HCT116 (cell line): ENCODE measurements around the gene KCNG1. TPM values are rescaled to one million over a fixed set of nuclear protein-coding genes. Genes with fewer than 3 reads are reported as not detected.

Experiments used
- ATAC-seq: fragments of 200-7000 bp; cut with Tn5 transposase; 2 replicates; pipeline ENCODE4 v1.9.1; 2020; ENCODE audit warnings: mild to moderate bottlenecking, moderate library complexity
- BruUV-seq: library from RNA; stranded (reverse); fragments of 400-500 nt; replicated peaks from 2 replicates; lab custom pipeline; 2021; lab: Mats Ljungman, UMichigan
- CTCF ChIA-PET: fragments of 300-600 bp; sonication (Branson Sonifier 250); formaldehyde crosslinking; loops from one replicate; lab custom pipeline; 2021; ENCODE audit warnings: antibody characterized with exemption; lab: Charles Lee
- POLR2A ChIA-PET: fragments of 300-600, 350-600 bp; sonication (Branson Sonifier 250); formaldehyde crosslinking; loops from one replicate; lab custom pipeline; 2021; ENCODE audit warnings: antibody characterized with exemption; lab: Charles Lee
- RAD21 ChIA-PET, 2 experiments: fragments of 300-600 bp; sonication (Branson Sonifier 250); formaldehyde crosslinking; loops; one replicate each; lab custom pipeline; 2023; ENCODE audit warnings: low total read pairs in 2 of 2; ENCODE audit not compliant: uncharacterized antibody in 2 of 2, unreplicated experiment in 2 of 2, low non-redundant PET in 1 of 2; lab: Charles Lee
- DNase-seq: peaks from one replicate; pipeline ENCODE4 v3.0.0-alpha.2; 2010; ENCODE audit warnings: low read depth, low spot score
- H2AFZ ChIP-seq: fragments of 200-600 bp; shearing (Covaris generic), sonication (generic); 2 replicates; pipeline ENCODE4 v1.6.1; 2017; ENCODE audit warnings: low read depth, mixed run types, mixed read lengths, antibody characterized with exemption, low read length; ENCODE audit not compliant: poor library complexity, severe bottlenecking
- H3K27ac ChIP-seq: 2 replicates; pipeline ENCODE4 v1.5.1; 2012; ENCODE audit warnings: low read depth, low read length
- H3K27me3 ChIP-seq: fragments of 200-600 bp; sonication (generic); 2 replicates; pipeline ENCODE4 v1.6.1; 2016; ENCODE audit warnings: mixed run types, low read length, mixed read lengths; ENCODE audit not compliant: insufficient read depth
- H3K36me3 ChIP-seq, 2 experiments: fragments of 200-500 bp in 1 of 2; fragments of 200-600 bp in 1 of 2; sonication (Bioruptor generic) in 1 of 2; sonication (generic) in 1 of 2; 2 replicates each; pipeline versions ENCODE4 v1.5.1 to v1.6.1; 2014 to 2016; ENCODE audit warnings: low read length in 2 of 2, inconsistent platforms in 1 of 2, mixed read lengths in 1 of 2, mixed run types in 1 of 2; ENCODE audit not compliant: insufficient read depth in 2 of 2, control insufficient read depth in 1 of 2
- H3K4me1 ChIP-seq, 2 experiments: fragments of 200-600 bp in 1 of 2; sonication (generic) in 1 of 2; 2 replicates each; pipeline versions ENCODE4 v1.5.1 to v1.6.1; 2012 to 2017; ENCODE audit warnings: low read length in 2 of 2, inconsistent platforms in 1 of 2, mild to moderate bottlenecking in 1 of 2, mixed read lengths in 1 of 2, mixed run types in 1 of 2, moderate library complexity in 1 of 2; ENCODE audit not compliant: insufficient read depth in 2 of 2, control insufficient read depth in 1 of 2
- H3K4me2 ChIP-seq: fragments of 200-600 bp; sonication (generic); 2 replicates; pipeline ENCODE4 v1.6.1; 2017; ENCODE audit warnings: mixed run types, low read length, mixed read lengths
- H3K4me3 ChIP-seq, 2 experiments: fragments of 200-600 bp in 1 of 2; sonication (generic) in 1 of 2; replicated peaks in 1 of 2; 2 replicates each; pipeline ENCODE4 v1.5.1; 2011 to 2016; ENCODE audit warnings: low read length in 2 of 2, control low read depth in 1 of 2, low read depth in 1 of 2, mild to moderate bottlenecking in 1 of 2, mixed read lengths in 1 of 2, mixed run types in 1 of 2
- H3K79me2 ChIP-seq: fragments of 200-600 bp; sonication (generic); 2 replicates; pipeline ENCODE4 v1.6.1; 2017; ENCODE audit warnings: mild to moderate bottlenecking, mixed run types, low read length, moderate library complexity, mixed read lengths; ENCODE audit not compliant: insufficient read depth
- H3K9ac ChIP-seq: fragments of 200-600 bp; sonication (generic); 2 replicates; pipeline ENCODE4 v1.6.1; 2016; ENCODE audit warnings: low read length, mixed read lengths
- H3K9me2 ChIP-seq: fragments of 200-600 bp; sonication (generic), shearing (Covaris generic); 2 replicates; pipeline ENCODE4 v1.6.1; 2017; ENCODE audit warnings: mixed run types, mild to moderate bottlenecking, moderate library complexity; ENCODE audit not compliant: insufficient read depth
- H3K9me3 ChIP-seq, 2 experiments: fragments of 200-500 bp in 1 of 2; fragments of 200-600 bp in 1 of 2; sonication (Bioruptor generic) in 1 of 2; sonication (generic) in 1 of 2; 2 replicates each; pipeline ENCODE4 v1.6.1; 2014 to 2017; ENCODE audit warnings: low read length in 2 of 2, mixed read lengths in 2 of 2, inconsistent platforms in 1 of 2, low read depth in 1 of 2, mild to moderate bottlenecking in 1 of 2, mixed run types in 1 of 2, moderate library complexity in 1 of 2; ENCODE audit not compliant: control insufficient read depth in 1 of 2, insufficient read depth in 1 of 2
- H4K20me1 ChIP-seq: fragments of 200-600 bp; sonication (generic), shearing (Covaris generic); 2 replicates; pipeline ENCODE4 v1.6.1; 2017; ENCODE audit warnings: mixed run types, mild to moderate bottlenecking, moderate library complexity; ENCODE audit not compliant: insufficient read depth
- CBX3 ChIP-seq: IDR thresholded peaks from 2 replicates; pipeline ENCODE4 v1.6.1; 2012; ENCODE audit warnings: low read depth
- CEBPB ChIP-seq: IDR thresholded peaks from 2 replicates; pipeline ENCODE4 v1.6.1; 2012; ENCODE audit warnings: low read depth
- ELF1 ChIP-seq: IDR thresholded peaks from 2 replicates; pipeline ENCODE4 v1.6.1; 2012; ENCODE audit warnings: low read depth, borderline replicate concordance
- EZH2phosphoT487 ChIP-seq: fragments of 200-600 bp; IDR thresholded peaks from 2 replicates; pipeline ENCODE4 v1.6.1; 2018; ENCODE audit warnings: antibody characterized with exemption, borderline replicate concordance
- FOSL1 ChIP-seq: IDR thresholded peaks from 2 replicates; pipeline ENCODE4 v1.6.1; 2012; ENCODE audit warnings: low read depth
- JUND ChIP-seq: IDR thresholded peaks from 2 replicates; pipeline ENCODE4 v1.6.1; 2012
- POLR2AphosphoS5 ChIP-seq: IDR thresholded peaks from 2 replicates; pipeline ENCODE4 v1.6.1; 2011; ENCODE audit warnings: mild to moderate bottlenecking, low read depth, low read length, moderate library complexity
- RAD21 ChIP-seq: IDR thresholded peaks from 2 replicates; pipeline ENCODE4 v1.6.1; 2012; ENCODE audit warnings: low read depth, mild to moderate bottlenecking
- SP1 ChIP-seq: IDR thresholded peaks from 2 replicates; pipeline ENCODE4 v1.6.1; 2012; ENCODE audit warnings: low read depth
- SRF ChIP-seq: IDR thresholded peaks from 2 replicates; pipeline ENCODE4 v1.6.1; 2012; ENCODE audit warnings: low read depth
- YY1 ChIP-seq: IDR thresholded peaks from 2 replicates; pipeline ENCODE4 v1.6.1; 2011; ENCODE audit warnings: low read length, low read depth, moderate library complexity, mild to moderate bottlenecking; ENCODE audit not compliant: insufficient replicate concordance; ENCODE audit errors: extremely low read depth
- ZFX ChIP-seq: fragments of 450-650 bp; IDR thresholded peaks from 2 replicates; pipeline ENCODE4 v1.6.1; 2017
- intact Hi-C: fragments of 100-400 bp; cut with micrococcal nuclease; formaldehyde crosslinking; loops from 2 replicates; pipeline ENCODE4 v1.10.0; 2022
- total RNA-seq: library from RNA; stranded (reverse); gene quantifications from one replicate; pipeline ENCODE4 v1.2.1, GENCODE V29; 2021; ENCODE audit not compliant: unreplicated experiment
- TF ChIP-seq, protein P1 (sequence below): IDR thresholded peaks from 2 replicates; pipeline ENCODE4 v1.6.1; 2011; ENCODE audit warnings: mild to moderate bottlenecking, low read length, moderate library complexity; ENCODE audit not compliant: insufficient replicate concordance; ENCODE audit errors: extremely low read depth
- TF ChIP-seq, protein P2 (sequence below): IDR thresholded peaks from 2 replicates; pipeline ENCODE4 v1.6.1; 2012
- TF ChIP-seq, protein P3 (sequence below): IDR thresholded peaks from 2 replicates; pipeline ENCODE4 v1.6.1; 2012
- TF ChIP-seq, protein P4 (sequence below): IDR thresholded peaks from 2 replicates; pipeline ENCODE4 v1.6.1; 2012; ENCODE audit warnings: low read depth

KCNG1 gene
- total RNA-seq, 1 experiment from 2014 or later: 54.6 TPM

DNA sequence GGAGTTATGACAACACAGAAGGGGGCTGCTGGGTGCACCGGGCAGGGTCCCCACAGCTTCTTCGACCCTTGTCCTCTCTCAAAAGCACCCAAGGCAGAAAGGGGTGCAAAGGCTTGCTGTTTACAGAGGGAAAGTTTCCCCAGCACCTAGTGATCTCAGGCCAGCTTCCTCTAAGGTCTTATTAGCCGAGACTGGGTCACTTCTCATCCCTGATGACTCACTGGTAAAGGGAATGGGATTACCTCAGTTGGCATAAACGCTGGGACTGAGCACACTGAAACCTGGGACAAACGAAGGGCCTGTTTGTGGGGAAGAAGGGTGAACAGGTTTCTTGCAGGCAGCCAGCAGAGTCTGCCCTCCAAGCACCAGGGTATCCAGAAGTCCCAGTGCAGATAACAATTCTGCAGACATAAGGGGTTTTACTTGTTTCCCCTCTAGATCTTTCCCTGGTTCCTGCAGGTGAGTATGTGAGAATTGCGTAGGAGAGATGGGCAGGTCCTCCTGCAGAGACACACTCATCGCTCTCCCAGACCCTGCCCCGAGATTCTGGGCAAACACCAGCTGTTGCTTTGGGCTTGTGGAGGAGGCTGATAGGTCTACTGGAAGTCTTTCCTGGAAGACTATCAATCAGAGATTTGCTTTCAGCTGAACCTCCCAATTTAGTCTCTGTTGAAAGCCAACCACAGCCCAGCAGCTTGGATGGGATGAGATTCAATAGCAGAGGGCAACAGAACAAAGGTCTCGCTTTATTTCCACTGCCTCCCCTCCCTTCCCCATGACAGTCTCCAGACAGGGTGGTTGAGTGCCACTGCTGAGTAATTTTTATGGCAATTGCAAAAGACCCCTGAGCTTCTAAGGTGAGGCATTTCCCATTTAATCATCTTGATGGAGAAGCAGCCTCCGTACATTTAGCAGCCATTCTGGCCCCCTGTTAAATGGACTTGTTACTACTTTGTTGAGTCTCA lies 25.7 kb downstream of the KCNG1 start:
- H3K9me3 ChIP-seq: no peaks in the 10 kb centered on the region

More for the DNA sequence above, 25.7 kb downstream of the KCNG1 start:
- H3K36me3 ChIP-seq: no peaks in the 10 kb centered on the region
- DNase-seq (no peak), ATAC-seq (no peak)
- H3K4me3 ChIP-seq: no peak overlapping the region
- RAD21 ChIA-PET: no interaction called here
- no TSS peak for BruUV-seq
- no peak overlapping the region for H3K9ac ChIP-seq
- peaks cover 0 to 8% of the 10 kb centered on the region in 2 experiments; a peak in 1 of 4 replicates for H3K4me1 ChIP-seq
- no peaks in the 10 kb centered on the region for H3K79me2 ChIP-seq
- H3K4me2 ChIP-seq: no peak overlapping the region
- H3K27me3 ChIP-seq: peaks cover 8% of the 10 kb centered on the region; the same call in 1 of the 2 replicates
- H3K9me2 ChIP-seq: no peaks in the 10 kb centered on the region
- CTCF ChIA-PET: interaction anchor here (0.7 to 1.6 kb wide), 5 partner anchors 10 to 310 kb away, joined by 3 to 9 read pairs (median 4); no protein-coding TSS in a partner anchor
- no peak for TF ChIP-seq ZFX
- TF ChIP-seq ELF1: no peak
- TF ChIP-seq, protein P1, sequence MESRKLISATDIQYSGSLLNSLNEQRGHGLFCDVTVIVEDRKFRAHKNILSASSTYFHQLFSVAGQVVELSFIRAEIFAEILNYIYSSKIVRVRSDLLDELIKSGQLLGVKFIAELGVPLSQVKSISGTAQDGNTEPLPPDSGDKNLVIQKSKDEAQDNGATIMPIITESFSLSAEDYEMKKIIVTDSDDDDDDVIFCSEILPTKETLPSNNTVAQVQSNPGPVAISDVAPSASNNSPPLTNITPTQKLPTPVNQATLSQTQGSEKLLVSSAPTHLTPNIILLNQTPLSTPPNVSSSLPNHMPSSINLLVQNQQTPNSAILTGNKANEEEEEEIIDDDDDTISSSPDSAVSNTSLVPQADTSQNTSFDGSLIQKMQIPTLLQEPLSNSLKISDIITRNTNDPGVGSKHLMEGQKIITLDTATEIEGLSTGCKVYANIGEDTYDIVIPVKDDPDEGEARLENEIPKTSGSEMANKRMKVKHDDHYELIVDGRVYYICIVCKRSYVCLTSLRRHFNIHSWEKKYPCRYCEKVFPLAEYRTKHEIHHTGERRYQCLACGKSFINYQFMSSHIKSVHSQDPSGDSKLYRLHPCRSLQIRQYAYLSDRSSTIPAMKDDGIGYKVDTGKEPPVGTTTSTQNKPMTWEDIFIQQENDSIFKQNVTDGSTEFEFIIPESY: no peak
- TF ChIP-seq, protein P2, sequence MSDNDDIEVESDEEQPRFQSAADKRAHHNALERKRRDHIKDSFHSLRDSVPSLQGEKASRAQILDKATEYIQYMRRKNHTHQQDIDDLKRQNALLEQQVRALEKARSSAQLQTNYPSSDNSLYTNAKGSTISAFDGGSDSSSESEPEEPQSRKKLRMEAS: no peak
- TF ChIP-seq YY1: no peak
- no peak for TF ChIP-seq JUND
- TF ChIP-seq SRF: no peak
- no peak for TF ChIP-seq POLR2AphosphoS5
- TF ChIP-seq, protein P3, sequence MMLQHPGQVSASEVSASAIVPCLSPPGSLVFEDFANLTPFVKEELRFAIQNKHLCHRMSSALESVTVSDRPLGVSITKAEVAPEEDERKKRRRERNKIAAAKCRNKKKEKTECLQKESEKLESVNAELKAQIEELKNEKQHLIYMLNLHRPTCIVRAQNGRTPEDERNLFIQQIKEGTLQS: no peak
- TF ChIP-seq EZH2phosphoT487: no peak
- TF ChIP-seq FOSL1: no peak
- TF ChIP-seq, protein P4, sequence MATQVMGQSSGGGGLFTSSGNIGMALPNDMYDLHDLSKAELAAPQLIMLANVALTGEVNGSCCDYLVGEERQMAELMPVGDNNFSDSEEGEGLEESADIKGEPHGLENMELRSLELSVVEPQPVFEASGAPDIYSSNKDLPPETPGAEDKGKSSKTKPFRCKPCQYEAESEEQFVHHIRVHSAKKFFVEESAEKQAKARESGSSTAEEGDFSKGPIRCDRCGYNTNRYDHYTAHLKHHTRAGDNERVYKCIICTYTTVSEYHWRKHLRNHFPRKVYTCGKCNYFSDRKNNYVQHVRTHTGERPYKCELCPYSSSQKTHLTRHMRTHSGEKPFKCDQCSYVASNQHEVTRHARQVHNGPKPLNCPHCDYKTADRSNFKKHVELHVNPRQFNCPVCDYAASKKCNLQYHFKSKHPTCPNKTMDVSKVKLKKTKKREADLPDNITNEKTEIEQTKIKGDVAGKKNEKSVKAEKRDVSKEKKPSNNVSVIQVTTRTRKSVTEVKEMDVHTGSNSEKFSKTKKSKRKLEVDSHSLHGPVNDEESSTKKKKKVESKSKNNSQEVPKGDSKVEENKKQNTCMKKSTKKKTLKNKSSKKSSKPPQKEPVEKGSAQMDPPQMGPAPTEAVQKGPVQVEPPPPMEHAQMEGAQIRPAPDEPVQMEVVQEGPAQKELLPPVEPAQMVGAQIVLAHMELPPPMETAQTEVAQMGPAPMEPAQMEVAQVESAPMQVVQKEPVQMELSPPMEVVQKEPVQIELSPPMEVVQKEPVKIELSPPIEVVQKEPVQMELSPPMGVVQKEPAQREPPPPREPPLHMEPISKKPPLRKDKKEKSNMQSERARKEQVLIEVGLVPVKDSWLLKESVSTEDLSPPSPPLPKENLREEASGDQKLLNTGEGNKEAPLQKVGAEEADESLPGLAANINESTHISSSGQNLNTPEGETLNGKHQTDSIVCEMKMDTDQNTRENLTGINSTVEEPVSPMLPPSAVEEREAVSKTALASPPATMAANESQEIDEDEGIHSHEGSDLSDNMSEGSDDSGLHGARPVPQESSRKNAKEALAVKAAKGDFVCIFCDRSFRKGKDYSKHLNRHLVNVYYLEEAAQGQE: no peak
- TF ChIP-seq CBX3: no peak
- TF ChIP-seq RAD21: no peak
- TF ChIP-seq SP1: no peak
- TF ChIP-seq CEBPB: no peak
- POLR2A ChIA-PET: no interaction called here
- intact Hi-C loops: no loop called here
- H3K27ac ChIP-seq: no peak overlapping the region
- H2AFZ ChIP-seq: no peak overlapping the region
- no peaks in the 10 kb centered on the region for H4K20me1 ChIP-seq
